Hepatocyte (in vitro differentiated cells): ENCODE results near the gene C1QTNF9B.

Experiments
- EZH2 ChIP-seq: fragments of 200-600 bp; sonication (generic); IDR thresholded peaks from 2 replicates; pipeline ENCODE4 v1.6.1; 2016; ENCODE audit warnings: antibody characterized with exemption, mild to moderate bottlenecking, borderline replicate concordance
- EZH2phosphoT487 ChIP-seq: fragments of 200-600 bp; sonication (generic); IDR thresholded peaks from one replicate; pipeline ENCODE4 v1.6.1; 2018; ENCODE audit warnings: antibody characterized with exemption, mild to moderate bottlenecking, low read depth, moderate library complexity; ENCODE audit not compliant: unreplicated experiment, severe bottlenecking
- TF ChIP-seq, protein P1 (sequence below): fragments of 200-600 bp; sonication (generic); IDR thresholded peaks from 2 replicates; pipeline ENCODE4 v1.5.1; 2016; ENCODE audit warnings: antibody characterized with exemption, mild to moderate bottlenecking; ENCODE audit not compliant: poor library complexity

DNA sequence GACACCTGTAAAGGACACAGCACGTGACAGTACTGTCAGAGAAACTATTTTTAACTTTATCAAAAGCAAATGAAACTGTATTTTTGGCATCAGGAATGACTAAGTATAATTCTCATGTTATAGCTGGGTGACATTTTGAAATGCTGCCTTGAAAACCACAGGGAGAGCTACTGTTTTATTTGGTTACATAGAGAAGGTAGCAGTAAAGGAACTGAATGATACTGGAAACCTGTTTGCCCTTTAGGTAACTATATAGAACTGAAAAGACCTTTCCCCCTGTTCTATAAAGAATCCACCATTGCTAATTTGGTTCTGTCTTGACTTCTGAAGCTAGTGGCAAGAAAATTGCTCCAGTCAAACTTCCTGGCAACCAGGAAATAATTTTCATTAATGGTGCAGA is 47.2 kb downstream of the C1QTNF9B start:
- TF ChIP-seq, protein P1, sequence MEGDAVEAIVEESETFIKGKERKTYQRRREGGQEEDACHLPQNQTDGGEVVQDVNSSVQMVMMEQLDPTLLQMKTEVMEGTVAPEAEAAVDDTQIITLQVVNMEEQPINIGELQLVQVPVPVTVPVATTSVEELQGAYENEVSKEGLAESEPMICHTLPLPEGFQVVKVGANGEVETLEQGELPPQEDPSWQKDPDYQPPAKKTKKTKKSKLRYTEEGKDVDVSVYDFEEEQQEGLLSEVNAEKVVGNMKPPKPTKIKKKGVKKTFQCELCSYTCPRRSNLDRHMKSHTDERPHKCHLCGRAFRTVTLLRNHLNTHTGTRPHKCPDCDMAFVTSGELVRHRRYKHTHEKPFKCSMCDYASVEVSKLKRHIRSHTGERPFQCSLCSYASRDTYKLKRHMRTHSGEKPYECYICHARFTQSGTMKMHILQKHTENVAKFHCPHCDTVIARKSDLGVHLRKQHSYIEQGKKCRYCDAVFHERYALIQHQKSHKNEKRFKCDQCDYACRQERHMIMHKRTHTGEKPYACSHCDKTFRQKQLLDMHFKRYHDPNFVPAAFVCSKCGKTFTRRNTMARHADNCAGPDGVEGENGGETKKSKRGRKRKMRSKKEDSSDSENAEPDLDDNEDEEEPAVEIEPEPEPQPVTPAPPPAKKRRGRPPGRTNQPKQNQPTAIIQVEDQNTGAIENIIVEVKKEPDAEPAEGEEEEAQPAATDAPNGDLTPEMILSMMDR, result no peak
- TF ChIP-seq EZH2, result no peak
- TF ChIP-seq EZH2phosphoT487, result no peak
